ENCODE measurements around the gene TUBGCP2.

- TF ChIP-seq, protein P1, sequence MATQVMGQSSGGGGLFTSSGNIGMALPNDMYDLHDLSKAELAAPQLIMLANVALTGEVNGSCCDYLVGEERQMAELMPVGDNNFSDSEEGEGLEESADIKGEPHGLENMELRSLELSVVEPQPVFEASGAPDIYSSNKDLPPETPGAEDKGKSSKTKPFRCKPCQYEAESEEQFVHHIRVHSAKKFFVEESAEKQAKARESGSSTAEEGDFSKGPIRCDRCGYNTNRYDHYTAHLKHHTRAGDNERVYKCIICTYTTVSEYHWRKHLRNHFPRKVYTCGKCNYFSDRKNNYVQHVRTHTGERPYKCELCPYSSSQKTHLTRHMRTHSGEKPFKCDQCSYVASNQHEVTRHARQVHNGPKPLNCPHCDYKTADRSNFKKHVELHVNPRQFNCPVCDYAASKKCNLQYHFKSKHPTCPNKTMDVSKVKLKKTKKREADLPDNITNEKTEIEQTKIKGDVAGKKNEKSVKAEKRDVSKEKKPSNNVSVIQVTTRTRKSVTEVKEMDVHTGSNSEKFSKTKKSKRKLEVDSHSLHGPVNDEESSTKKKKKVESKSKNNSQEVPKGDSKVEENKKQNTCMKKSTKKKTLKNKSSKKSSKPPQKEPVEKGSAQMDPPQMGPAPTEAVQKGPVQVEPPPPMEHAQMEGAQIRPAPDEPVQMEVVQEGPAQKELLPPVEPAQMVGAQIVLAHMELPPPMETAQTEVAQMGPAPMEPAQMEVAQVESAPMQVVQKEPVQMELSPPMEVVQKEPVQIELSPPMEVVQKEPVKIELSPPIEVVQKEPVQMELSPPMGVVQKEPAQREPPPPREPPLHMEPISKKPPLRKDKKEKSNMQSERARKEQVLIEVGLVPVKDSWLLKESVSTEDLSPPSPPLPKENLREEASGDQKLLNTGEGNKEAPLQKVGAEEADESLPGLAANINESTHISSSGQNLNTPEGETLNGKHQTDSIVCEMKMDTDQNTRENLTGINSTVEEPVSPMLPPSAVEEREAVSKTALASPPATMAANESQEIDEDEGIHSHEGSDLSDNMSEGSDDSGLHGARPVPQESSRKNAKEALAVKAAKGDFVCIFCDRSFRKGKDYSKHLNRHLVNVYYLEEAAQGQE (IDR thresholded peaks at IDR 0.05; ENCODE audit: insufficient read depth in 1 of 2, low read depth in 2 of 2, low read length in 2 of 2), result no peak
- TF ChIP-seq POLR2AphosphoS5 (IDR thresholded peaks at IDR 0.05; ENCODE audit: low read depth, low read length), result no peak
- TF ChIP-seq TAF1 (IDR thresholded peaks at IDR 0.05; ENCODE audit: borderline replicate concordance, insufficient read depth, low read length), result no peak
- no peak for TF ChIP-seq SIN3A (IDR thresholded peaks at IDR 0.05; ENCODE audit: borderline replicate concordance, insufficient read depth, low read length)
Measured at GRCh38 chr10:133346413-133346812, 37.7 kb upstream of the TUBGCP2 start.
